ENCODE measurements around the gene PNPLA5.
A peak's percentile ranks its signal among the peaks of the same experiment; 100 is the strongest.

Gene PNPLA5

GRCh38 chr22:43883719-43884415 is 7.9 kb downstream of the PNPLA5 start (continued):
- no peak for TF ChIP-seq PATZ1 (CRISPR knock-in tag; IDR thresholded peaks at IDR 0.05; ENCODE audit: borderline replicate concordance)

GRCh38 chr22:43883012-43883661 is 8.7 kb downstream of the PNPLA5 start:
- peak; percentile 92 for ATAC-seq
- TF ChIP-seq ARNTL (CRISPR knock-in tag; IDR thresholded peaks at IDR 0.05; ENCODE audit: borderline replicate concordance, low read depth) (no peak), ZFP3 (CRISPR knock-in tag; IDR thresholded peaks at IDR 0.05) (no peak), CSRNP3 (CRISPR knock-in tag; IDR thresholded peaks at IDR 0.05) (no peak), TCF4 (CRISPR knock-in tag; IDR thresholded peaks at IDR 0.05; ENCODE audit: borderline replicate concordance) (no peak), TSHZ2 (CRISPR knock-in tag; IDR thresholded peaks at IDR 0.05) (no peak), BACH2 (CRISPR knock-in tag; IDR thresholded peaks at IDR 0.05; ENCODE audit: borderline replicate concordance) (no peak), POU6F1 (CRISPR knock-in tag; IDR thresholded peaks at IDR 0.05; ENCODE audit: borderline replicate concordance, low read depth) (no peak), ZNF565 (CRISPR knock-in tag; conservative IDR thresholded peaks at IDR 0.05; ENCODE audit: low read depth) (no peak), ZFP30 (CRISPR knock-in tag; IDR thresholded peaks at IDR 0.05) (no peak), ZNF8 (CRISPR knock-in tag; IDR thresholded peaks at IDR 0.05) (no peak)

- TF ChIP-seq ZC3H10 (CRISPR knock-in tag; IDR thresholded peaks at IDR 0.05) = no peak
- no peak for TF ChIP-seq PATZ1 (CRISPR knock-in tag; IDR thresholded peaks at IDR 0.05; ENCODE audit: borderline replicate concordance)
- no peak for TF ChIP-seq TCF4 (CRISPR knock-in tag; IDR thresholded peaks at IDR 0.05; ENCODE audit: borderline replicate concordance)
- TF ChIP-seq ZNF70 (CRISPR knock-in tag; IDR thresholded peaks at IDR 0.05) = peak; percentile 93
- no peak for TF ChIP-seq RARB (CRISPR knock-in tag; IDR thresholded peaks at IDR 0.05)
- TF ChIP-seq ISL1 (CRISPR knock-in tag; IDR thresholded peaks at IDR 0.05) = no peak
- ATAC-seq = no peak
Observed at GRCh38 chr22:43882122-43882767, 9.6 kb downstream of the PNPLA5 start.

Measured in SK-N-SH treated with all-trans-retinoic acid at 6 μM for 48 hours (cell line).